ENCODE results near the gene RHPN2.
A peak's percentile ranks its signal among the peaks of the same experiment; 100 is the strongest.
"Not testable (repeated sequence)": the region's sequence is repeated elsewhere in the genome, so short reads cannot be mapped to it uniquely, and the experiment has no call there.

Gene RHPN2

DNA sequence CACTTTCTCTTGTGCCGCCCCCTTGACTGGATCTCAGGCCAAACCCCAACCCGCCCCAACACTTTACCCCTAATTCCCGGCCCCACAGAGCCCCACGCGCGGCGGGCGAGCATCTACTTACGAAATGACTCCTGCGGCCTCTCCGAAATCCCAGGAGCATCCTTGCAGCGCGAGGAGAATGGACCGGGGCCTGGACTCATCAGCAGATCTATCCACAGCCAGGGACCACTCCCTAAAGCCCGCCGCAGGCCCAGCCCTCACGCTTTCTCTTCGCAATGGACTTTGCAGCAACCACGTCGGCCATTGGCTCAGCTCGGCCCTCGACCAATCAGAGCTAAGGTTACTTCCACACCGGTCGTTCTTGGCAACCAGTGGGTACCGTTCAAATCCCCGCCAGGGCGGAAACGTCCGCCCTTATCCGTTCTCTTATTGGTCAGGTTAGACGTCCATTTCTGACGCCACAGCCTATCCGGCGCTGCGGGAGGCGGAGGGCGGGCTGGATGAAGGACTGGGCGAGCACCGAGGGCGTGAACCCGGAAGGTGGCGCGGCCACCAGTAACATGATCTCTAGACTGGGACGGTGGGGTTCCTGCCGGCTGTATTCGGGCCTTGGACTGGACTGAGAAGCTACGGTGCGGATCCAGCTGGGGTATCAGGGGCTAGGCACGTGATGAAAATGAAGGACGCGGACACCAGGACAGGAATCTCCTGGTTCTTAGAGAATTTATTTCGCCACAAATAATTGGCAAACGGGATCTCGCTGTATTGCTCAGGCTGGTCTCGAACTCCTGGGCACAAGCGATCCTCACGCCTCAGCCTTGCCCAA lies 92.8 kb downstream of the RHPN2 start, which contains the start of the genes CEP89 and FAAP24:
CEP89 (minus strand) TSS at position 244 of the 826 bp plus-strand sequence; CDS start at position 160, 84 bp downstream.
FAAP24 (plus strand) TSS at position 528 of the 826 bp plus-strand sequence. CDS start 955 bp downstream, outside the sequence.
- DNase-seq, result peak; percentile 99 to 100

DNA sequence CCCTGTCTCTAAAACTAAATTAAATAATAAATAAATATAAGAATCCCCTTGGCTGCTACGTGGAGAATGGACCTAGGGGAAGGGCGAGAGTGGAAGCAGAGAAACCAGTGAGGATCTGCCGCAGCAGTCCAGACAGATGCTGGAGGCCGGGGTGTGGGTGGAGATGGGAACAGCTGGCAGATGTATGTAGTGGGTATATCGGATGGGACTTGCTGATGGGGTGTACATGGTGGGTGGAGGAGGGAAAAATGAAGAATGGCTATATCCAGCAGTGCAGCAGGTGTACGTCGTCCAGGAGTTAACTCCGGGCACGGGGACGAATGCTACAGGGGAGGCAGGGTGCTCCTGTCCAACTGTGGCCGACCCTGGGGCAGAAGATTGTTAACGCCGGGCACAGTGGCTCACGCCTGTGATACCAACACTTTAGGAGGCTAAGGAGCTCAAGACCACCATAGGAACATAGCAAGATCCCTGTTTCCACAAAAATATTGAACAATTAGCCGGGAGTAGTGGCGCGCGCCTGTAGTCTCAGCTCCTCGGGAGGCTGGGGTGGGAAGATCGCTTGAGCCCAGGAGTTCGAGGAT lies 93.6 kb downstream of the RHPN2 start:
- peak in 1 of 2 experiments; percentile 17 for DNase-seq

DNA sequence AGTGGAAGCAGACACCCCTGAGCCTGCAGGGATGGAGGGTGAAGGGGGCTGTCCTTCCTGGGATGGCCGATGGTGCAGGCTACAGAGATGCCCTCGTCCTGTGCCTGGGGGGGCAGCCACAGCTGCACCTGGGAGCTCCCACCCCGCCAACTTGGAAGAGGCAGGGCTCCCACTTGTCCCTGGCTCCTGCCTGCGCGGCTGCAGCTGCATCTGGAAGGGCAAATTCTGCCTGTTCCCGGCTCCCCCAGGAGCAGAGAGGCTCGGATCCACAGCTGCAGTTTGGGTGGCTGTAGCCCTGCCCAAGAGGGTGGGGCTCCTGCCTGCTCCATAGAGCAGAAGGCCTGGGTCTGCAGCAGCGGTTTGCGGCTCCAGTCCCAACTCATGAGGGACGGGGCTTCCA lies 95.1 kb downstream of the RHPN2 start:
- no peak for DNase-seq

DNA sequence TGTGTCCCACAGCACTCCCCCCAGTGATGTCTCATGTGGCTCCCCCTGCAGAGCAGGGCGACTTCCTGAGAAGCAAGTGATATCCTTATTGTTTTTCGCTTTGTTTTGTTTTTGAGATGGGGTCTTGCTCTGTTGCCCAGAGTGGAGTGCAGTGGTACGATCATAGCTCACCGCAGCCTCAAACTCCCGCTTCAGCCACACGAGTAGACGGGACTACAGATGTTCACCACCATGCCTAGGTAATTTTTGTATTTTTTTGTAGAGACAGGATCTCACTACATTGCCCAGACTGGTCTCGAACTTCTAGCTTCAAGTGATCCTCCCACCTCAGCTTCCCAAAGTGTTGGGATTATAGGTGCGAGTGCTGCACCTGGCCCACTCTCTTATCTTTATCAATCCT lies 97.9 kb downstream of the RHPN2 start:
- no peak for DNase-seq

DNA sequence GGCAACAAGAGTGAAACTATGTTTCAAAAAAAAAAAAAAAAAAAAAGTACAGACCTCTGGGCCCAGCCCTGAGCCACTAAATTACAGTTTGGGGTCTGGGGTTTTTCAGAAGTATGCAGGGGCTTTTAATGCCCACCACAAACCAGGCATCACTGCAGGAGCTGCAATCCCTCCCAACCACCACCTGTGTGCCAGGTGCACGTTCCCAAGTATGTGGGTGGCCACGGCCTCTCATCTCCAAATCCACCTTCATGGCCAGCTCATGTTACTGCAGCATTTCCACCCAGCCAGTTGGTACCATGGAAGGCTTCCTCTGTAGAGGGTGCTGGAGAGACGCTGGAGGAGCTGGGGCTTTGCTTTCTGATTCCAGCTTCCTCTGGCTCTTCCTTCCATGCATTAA lies 119.4 kb downstream of the RHPN2 start:
- no peak for DNase-seq

DNA sequence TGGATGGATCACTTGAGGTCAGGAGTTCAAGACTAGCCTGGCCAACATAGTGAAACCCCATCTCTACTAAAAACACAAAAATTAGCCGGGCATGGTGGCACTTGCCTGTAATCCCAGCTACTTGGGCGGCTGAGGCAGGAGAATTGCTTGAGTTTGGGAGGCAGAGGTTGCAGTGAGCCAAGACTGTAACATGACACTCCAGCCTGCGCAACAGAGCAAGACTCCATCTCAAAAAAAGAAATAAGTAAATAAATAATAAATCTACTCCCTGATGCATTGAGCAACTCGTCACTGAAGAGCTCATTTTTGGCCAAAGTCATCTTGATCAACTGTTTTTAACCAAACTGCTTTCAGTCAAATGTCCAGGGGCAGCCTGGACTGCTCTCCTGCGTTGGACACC lies 123.4 kb downstream of the RHPN2 start:
- DNase-seq, result not testable (repeated sequence)

- no peak for DNase-seq
Observed at GRCh38 chr19:32936065-32936464, 128.6 kb downstream of the RHPN2 start.

- DNase-seq, result no peak
Observed at GRCh38 chr19:32935629-32936028, 129.1 kb downstream of the RHPN2 start.

DNA sequence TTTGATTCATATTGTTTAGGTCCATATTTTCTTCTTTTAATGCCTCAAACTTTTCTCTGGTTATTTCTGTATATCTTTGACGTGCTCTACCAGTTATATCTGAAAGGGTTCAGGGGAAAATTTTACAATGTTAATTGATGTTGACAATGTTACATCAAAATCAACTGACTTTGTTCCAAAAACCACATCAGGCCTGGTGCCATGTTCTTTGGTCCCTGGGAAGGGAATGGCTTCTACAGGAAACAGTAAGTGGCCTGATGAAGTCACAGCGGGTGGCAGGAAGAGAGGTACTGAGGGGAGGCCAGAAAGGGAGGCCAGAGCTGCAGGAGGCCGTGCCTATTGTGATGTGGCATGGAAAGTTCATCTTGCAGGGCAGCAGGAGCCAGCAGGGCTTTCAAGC lies 131.1 kb downstream of the RHPN2 start:
- DNase-seq, result no peak

DNA sequence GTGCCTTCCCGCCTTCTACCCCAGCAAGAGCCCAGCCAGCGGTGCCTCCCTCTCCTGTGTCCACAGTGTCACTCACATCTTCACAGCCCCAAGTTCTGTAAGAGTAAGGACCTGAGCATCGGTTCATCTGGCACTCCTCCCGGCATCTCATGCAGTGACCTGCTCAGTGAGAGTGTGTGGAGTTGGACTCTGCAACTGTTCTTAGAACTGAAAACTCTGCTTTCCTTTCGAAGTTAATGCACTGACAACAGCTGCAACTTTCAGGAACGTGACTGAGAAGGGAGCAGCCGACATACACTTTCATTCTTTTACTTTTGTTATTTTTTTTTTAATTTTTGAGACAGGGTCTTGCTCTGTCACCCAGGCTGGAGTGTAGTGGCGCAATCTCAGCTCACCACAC lies 134.1 kb downstream of the RHPN2 start:
- DNase-seq, result no peak

DNA sequence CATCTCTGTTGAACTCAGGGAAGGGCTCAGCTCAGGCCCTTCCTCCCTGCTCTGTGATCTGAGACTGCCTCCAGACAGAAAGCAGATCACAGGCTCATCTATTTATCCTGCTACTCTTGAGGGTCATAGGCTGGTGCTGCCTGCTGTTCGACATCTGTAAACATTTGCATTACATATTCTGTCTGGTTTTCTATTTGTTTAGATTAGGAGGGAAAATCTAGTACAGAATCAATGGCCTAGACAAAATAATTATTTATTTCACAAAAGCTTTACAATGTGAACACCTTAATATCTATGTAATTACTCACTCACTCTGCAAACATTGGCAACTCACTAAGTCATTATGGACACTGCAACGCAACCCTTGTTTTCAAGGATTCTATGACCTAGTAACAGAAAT lies 135.9 kb downstream of the RHPN2 start:
- DNase-seq, result no peak
